Gastroesophageal sphincter (tissue), 3 donors: ENCODE results near the gene FRRS1.

Experiments used
- EP300 ChIP-seq: sonication (generic); formaldehyde crosslinking; IDR thresholded peaks from one replicate; pipeline ENCODE4 v1.6.1; 2017; ENCODE audit warnings: antibody characterized with exemption, mild to moderate bottlenecking
- POLR2AphosphoS5 ChIP-seq: sonication (generic); formaldehyde crosslinking; IDR thresholded peaks from one replicate; pipeline ENCODE4 v1.6.1; 2017; ENCODE audit warnings: antibody characterized with exemption
- TF ChIP-seq, protein P1 (sequence below), 4 experiments: fragments of 200-600 bp in 2 of 4; fragments of 450-650 bp in 2 of 4; sonication (generic) in 1 of 4; IDR thresholded peaks; one replicate each; pipeline ENCODE4 v1.5.1; 2017 to 2019; ENCODE audit warnings: antibody characterized with exemption in 4 of 4, mild to moderate bottlenecking in 2 of 4, moderate library complexity in 2 of 4

DNA sequence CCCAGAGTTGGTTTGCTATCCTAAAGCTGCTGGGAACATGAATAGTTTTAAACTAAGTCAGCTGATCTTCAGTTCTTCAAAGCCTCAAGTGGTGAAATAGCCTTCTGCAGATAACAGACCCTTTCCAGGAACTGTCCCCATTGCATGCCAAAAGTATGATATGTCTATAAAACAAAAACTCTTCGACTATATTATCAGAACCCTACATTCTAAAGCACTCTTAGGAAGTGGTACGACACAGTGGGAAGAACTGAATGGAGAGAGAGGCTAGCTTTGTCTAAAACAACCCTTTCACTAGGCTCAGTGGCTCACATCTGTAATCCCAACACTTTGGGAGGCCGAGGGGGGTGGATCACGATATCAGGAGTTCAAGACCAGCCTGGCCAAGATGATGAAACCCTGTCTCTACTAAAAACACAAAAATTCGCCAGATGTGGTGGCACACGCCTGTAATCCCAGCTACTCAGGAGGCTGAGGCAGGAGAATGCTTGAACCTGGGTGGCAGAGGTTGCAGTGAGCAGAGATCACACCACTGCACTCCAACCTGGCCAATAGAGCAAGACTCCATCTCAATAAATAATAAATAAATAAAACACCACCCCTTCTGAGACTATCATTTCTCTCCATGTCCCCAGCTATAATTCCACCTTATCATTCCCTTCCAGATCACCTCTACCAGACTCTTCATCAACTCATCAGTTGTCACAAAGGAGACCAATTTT, 2.2 kb upstream of the FRRS1 start:
- TF ChIP-seq, protein P1, sequence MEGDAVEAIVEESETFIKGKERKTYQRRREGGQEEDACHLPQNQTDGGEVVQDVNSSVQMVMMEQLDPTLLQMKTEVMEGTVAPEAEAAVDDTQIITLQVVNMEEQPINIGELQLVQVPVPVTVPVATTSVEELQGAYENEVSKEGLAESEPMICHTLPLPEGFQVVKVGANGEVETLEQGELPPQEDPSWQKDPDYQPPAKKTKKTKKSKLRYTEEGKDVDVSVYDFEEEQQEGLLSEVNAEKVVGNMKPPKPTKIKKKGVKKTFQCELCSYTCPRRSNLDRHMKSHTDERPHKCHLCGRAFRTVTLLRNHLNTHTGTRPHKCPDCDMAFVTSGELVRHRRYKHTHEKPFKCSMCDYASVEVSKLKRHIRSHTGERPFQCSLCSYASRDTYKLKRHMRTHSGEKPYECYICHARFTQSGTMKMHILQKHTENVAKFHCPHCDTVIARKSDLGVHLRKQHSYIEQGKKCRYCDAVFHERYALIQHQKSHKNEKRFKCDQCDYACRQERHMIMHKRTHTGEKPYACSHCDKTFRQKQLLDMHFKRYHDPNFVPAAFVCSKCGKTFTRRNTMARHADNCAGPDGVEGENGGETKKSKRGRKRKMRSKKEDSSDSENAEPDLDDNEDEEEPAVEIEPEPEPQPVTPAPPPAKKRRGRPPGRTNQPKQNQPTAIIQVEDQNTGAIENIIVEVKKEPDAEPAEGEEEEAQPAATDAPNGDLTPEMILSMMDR (IDR thresholded peaks at IDR 0.05), result no peak
- TF ChIP-seq EP300 (no peak), POLR2AphosphoS5 (no peak)
